CD4-positive, alpha-beta T cell (primary cell): Measurements from ENCODE around the gene CYSRT1. TPM values are rescaled to one million over a fixed set of nuclear protein-coding genes. Genes with fewer than 3 reads are reported as not detected.

ENCODE experiments used
- ATAC-seq: fragments of 200-7000 bp; cut with Tn5 transposase; one replicate; pipeline ENCODE4 v1.10.0; 2022; ENCODE audit warnings: mild to moderate bottlenecking; ENCODE audit not compliant: poor library complexity
- CTCF ChIA-PET: fragments of 350-600 bp; sonication (Branson Sonifier 250); formaldehyde crosslinking; loops from one replicate; lab custom pipeline; 2021; ENCODE audit warnings: antibody characterized with exemption, inconsistent platforms; lab: Charles Lee
- POLR2A ChIA-PET: fragments of 350-600 bp; sonication (Branson Sonifier 250); formaldehyde crosslinking; loops from one replicate; lab custom pipeline; 2021; ENCODE audit warnings: antibody characterized with exemption, inconsistent platforms; lab: Charles Lee
- DNase-seq, 14 experiments: peaks; one replicate each; pipeline ENCODE4 v3.0.0-alpha.2; 2013 to 2020; ENCODE audit warnings: mixed read lengths in 2 of 14
- H3K27ac ChIP-seq, 2 donors: one replicate each; pipeline versions ENCODE4 v1.5.1 to v1.7.0; 2013; ENCODE audit warnings: low read length in 2 of 2, low read depth in 1 of 2, mild to moderate bottlenecking in 1 of 2
- H3K27me3 ChIP-seq, 2 experiments: 1 replicate in 1 of 2; 2 replicates in 1 of 2; pipeline versions ENCODE4 v1.6.1 to v1.7.0; 2013; ENCODE audit warnings: low read length in 2 of 2, control low read depth in 1 of 2, mild to moderate bottlenecking in 1 of 2, moderate library complexity in 1 of 2; ENCODE audit not compliant: insufficient read depth in 2 of 2, control insufficient read depth in 1 of 2
- H3K36me3 ChIP-seq: one replicate; pipeline ENCODE4 v1.6.1; 2013; ENCODE audit warnings: low read length, control low read depth; ENCODE audit not compliant: insufficient read depth
- H3K4me1 ChIP-seq: one replicate; pipeline ENCODE4 v1.6.1; 2013; ENCODE audit warnings: low read length, control low read depth; ENCODE audit not compliant: insufficient read depth
- H3K4me3 ChIP-seq: one replicate; pipeline ENCODE4 v1.5.1; 2013; ENCODE audit warnings: mild to moderate bottlenecking, low read length, moderate library complexity
- H3K9me3 ChIP-seq, 2 experiments: 1 replicate in 1 of 2; 2 replicates in 1 of 2; pipeline versions ENCODE4 v1.6.1 to v1.7.0; 2013; ENCODE audit warnings: low read length in 2 of 2, mild to moderate bottlenecking in 2 of 2, control low read depth in 1 of 2, moderate library complexity in 1 of 2; ENCODE audit not compliant: control insufficient read depth in 1 of 2, insufficient read depth in 1 of 2
- H3K27ac Mint-ChIP-seq: one replicate; pipeline ENCODE4 v1.8.0; 2020; ENCODE audit warnings: mixed read lengths
- H3K27me3 Mint-ChIP-seq: one replicate; pipeline ENCODE4 v1.8.0; 2021; ENCODE audit warnings: mixed read lengths
- H3K36me3 Mint-ChIP-seq: one replicate; pipeline ENCODE4 v1.8.0; 2021; ENCODE audit warnings: low read depth, mixed read lengths
- H3K4me1 Mint-ChIP-seq: one replicate; pipeline ENCODE4 v1.8.0; 2021; ENCODE audit warnings: low read depth, mixed read lengths
- H3K4me3 Mint-ChIP-seq: one replicate; pipeline ENCODE4 v1.8.0; 2020; ENCODE audit warnings: mild to moderate bottlenecking, mixed read lengths
- H3K9me3 Mint-ChIP-seq: one replicate; pipeline ENCODE4 v1.8.0; 2020; ENCODE audit warnings: mixed read lengths
- intact Hi-C, 2 experiments: fragments of 100-400 bp; cut with DNase I in 1 of 2; cut with micrococcal nuclease in 1 of 2; formaldehyde crosslinking; loops; one replicate each; pipeline versions ENCODE4 v1.15.1 to v1.9.0; 2023 to 2025; cut with DNase I, micrococcal nuclease
- total RNA-seq, 174 experiments: library from RNA in 2 of 174; stranded (reverse) in 2 of 174; gene quantifications; one replicate each; pipeline ENCODE4 v1.2.3 and lab custom pipeline; 2021 to 2026
- TF ChIP-seq, protein P1 (sequence below): fragments of 200-600 bp; IDR thresholded peaks from one replicate; pipeline ENCODE4 v1.8.0; 2022; ENCODE audit warnings: antibody characterized with exemption, mild to moderate bottlenecking

Gene CYSRT1
- total RNA-seq, 2 experiments from 2014 or later: 0.33 to 0.42 TPM

DNA sequence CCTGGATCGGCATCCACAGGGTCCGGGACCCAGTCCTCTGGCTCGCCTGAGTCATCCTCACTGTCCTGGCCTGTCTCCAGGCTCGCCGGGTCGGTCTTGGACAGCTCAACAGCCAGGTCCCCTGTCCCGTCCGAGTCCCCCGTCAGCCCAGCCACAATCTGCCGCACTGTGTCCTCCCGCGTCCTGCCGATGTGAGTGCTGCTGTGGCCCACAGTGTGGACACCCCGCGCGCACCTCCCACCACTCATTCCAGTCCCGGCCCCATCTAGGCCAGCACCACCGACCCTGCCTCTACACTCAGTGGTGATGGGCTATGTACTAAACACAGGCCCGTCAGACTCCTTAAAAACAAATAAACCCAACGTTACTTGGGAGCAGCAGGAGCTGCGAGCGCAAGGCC lies 43.3 kb upstream of the CYSRT1 start:
- Mint-ChIP-seq H3K4me1 (peaks cover 8% of the 10 kb centered on the region), H3K27me3 (no peaks in the 10 kb centered on the region), H3K36me3 (peaks cover 63% of the 10 kb centered on the region), H3K27ac (no peak overlapping the region), H3K4me3 (peak overlapping the region; percentile 30), H3K9me3 (no peaks in the 10 kb centered on the region)
- TF ChIP-seq, protein P1, sequence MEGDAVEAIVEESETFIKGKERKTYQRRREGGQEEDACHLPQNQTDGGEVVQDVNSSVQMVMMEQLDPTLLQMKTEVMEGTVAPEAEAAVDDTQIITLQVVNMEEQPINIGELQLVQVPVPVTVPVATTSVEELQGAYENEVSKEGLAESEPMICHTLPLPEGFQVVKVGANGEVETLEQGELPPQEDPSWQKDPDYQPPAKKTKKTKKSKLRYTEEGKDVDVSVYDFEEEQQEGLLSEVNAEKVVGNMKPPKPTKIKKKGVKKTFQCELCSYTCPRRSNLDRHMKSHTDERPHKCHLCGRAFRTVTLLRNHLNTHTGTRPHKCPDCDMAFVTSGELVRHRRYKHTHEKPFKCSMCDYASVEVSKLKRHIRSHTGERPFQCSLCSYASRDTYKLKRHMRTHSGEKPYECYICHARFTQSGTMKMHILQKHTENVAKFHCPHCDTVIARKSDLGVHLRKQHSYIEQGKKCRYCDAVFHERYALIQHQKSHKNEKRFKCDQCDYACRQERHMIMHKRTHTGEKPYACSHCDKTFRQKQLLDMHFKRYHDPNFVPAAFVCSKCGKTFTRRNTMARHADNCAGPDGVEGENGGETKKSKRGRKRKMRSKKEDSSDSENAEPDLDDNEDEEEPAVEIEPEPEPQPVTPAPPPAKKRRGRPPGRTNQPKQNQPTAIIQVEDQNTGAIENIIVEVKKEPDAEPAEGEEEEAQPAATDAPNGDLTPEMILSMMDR: no peak
- no peak overlapping the region for H3K4me3 ChIP-seq
- POLR2A ChIA-PET: no interaction called here
- H3K4me1 ChIP-seq: peaks cover 16% of the 10 kb centered on the region
- CTCF ChIA-PET: no interaction called here
- ATAC-seq (no peak), DNase-seq (no peak)
- H3K36me3 ChIP-seq: peaks cover 71% of the 10 kb centered on the region
- intact Hi-C loops: no loop called here
- H3K27me3 ChIP-seq: no peaks in the 10 kb centered on the region
- H3K27ac ChIP-seq: no peak overlapping the region
- no peaks in the 10 kb centered on the region for H3K9me3 ChIP-seq

DNA sequence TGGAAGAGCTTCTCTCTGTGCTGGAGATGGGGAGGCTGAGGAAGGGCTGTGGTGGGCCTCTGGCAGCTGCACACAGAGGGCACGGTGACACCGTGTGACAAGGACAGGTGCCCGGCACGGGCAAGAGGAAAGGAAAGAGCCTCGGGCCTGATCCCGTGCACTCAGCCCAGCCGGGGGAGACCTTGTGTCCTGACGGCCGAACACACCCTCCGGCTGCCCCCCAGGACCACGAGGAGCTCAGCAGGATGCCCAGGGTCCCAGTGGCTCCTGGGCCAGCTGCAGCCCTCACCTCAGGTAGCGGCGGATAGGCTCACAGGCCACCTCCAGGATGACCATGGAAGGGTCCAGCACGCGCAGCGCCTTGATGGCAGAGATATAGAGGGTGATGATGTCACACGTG lies 42.1 kb upstream of the CYSRT1 start:
- Histone ChIP-seq H3K36me3 (peaks cover 78% of the 10 kb centered on the region), H3K4me3 (no peak overlapping the region), H3K27ac (no peak overlapping the region), H3K27me3 (no peaks in the 10 kb centered on the region), H3K9me3 (no peaks in the 10 kb centered on the region), H3K4me1 (peaks cover 27% of the 10 kb centered on the region)
- Mint-ChIP-seq H3K27me3 (no peaks in the 10 kb centered on the region), H3K4me1 (peaks cover 19% of the 10 kb centered on the region), H3K9me3 (no peaks in the 10 kb centered on the region), H3K27ac (no peak overlapping the region), H3K4me3 (peak overlapping the region; percentile 4), H3K36me3 (peaks cover 61% of the 10 kb centered on the region)
- ChIA-PET POLR2A (no interaction called here), CTCF (no interaction called here)
- intact Hi-C loops: no loop called here
- ATAC-seq (no peak), DNase-seq (no peak)
- TF ChIP-seq, protein P1: no peak

DNA sequence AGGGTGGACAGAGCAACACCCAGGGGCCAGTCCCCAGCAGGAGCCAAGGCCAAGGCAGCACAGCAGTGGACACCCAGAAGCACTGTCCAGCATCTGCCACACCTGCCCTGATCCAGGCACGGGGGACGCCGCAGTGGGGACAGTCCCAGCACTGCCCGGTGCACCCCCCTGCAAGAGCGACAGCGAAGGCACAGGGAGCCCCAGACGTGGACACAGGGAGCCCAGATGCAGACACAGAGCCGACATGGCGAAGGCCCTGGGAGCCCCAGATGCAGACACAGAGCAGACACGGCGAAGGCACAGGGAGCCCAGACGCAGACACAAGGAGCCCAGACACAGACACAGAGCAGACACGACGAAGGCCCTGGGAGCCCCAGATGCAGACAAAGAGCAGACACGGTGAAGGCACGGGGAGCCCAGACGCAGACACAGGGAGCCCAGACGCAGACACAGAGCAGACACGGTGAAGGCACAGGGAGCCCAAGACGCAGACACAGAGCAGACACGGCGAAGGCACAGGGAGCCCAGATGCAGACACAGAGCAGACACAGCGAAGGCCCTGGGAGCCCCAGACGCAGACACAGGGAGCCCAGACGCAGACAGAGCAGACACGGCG lies 40.9 kb upstream of the CYSRT1 start:
- Histone ChIP-seq H3K4me1 (peaks cover 35% of the 10 kb centered on the region), H3K4me3 (no peak overlapping the region), H3K9me3 (no peaks in the 10 kb centered on the region), H3K27me3 (no peaks in the 10 kb centered on the region), H3K27ac (no peak overlapping the region), H3K36me3 (peaks cover 71% of the 10 kb centered on the region)
- peaks cover 68% of the 10 kb centered on the region for H3K36me3 Mint-ChIP-seq
- ATAC-seq (no peak), DNase-seq (no peak)
- no peaks in the 10 kb centered on the region for H3K9me3 Mint-ChIP-seq
- CTCF ChIA-PET: no interaction called here
- intact Hi-C loops: no loop called here
- H3K27me3 Mint-ChIP-seq: no peaks in the 10 kb centered on the region
- peaks cover 22% of the 10 kb centered on the region for H3K4me1 Mint-ChIP-seq
- peak overlapping the region; percentile 56 for H3K4me3 Mint-ChIP-seq
- POLR2A ChIA-PET: no interaction called here
- TF ChIP-seq, protein P1: no peak
- peak overlapping the region; percentile 39 for H3K27ac Mint-ChIP-seq
